ENCODE results near the gene OS9. TPM values are rescaled to one million over a fixed set of nuclear protein-coding genes. Genes with fewer than 3 reads are reported as not detected.
A peak's percentile ranks its signal among the peaks of the same experiment; 100 is the strongest.
"Not testable (repeated sequence)": the region's sequence is repeated elsewhere in the genome, so short reads cannot be mapped to it uniquely, and the experiment has no call there.

OS9 gene
- total and polyA plus RNA-seq, 5 donors = 127 to 168 (median 147) TPM

- Histone ChIP-seq H3K27me3 (ENCODE audit: control insufficient read depth, insufficient read depth) (no peaks in the 10 kb centered on the region), H3K4me1 (ENCODE audit: control insufficient read depth, insufficient read depth, low read length) (peaks cover 3% of the 10 kb centered on the region), H3K4me3 (ENCODE audit: low read length) (peak overlapping the region; percentile 86), H3K27ac (ENCODE audit: low read length) (peak overlapping the region; percentile 83), H3K9me3 (ENCODE audit: control insufficient read depth, low read length) (no peaks in the 10 kb centered on the region)
- DNase-seq (peak in 1 of 3 donors; percentile 67), ATAC-seq (peak in 1 of 2 donors; percentile 6)
- intact Hi-C loops (cut with DNase I) = no loop called here
- 1% methylated on average over 15 of the region's 15 CpGs for WGBS
Measured at GRCh38 chr12:57694459-57695019, 607 bp downstream of the OS9 start.

- 91% methylated on average over 11 of the region's 11 CpGs for WGBS
- no peaks in the 10 kb centered on the region for H3K27me3 ChIP-seq (ENCODE audit: control insufficient read depth, insufficient read depth)
- ATAC-seq = no peak
- H3K4me3 ChIP-seq (ENCODE audit: low read length) = no peak overlapping the region
- intact Hi-C loops (cut with DNase I) = no loop called here
- H3K9me3 ChIP-seq (ENCODE audit: control insufficient read depth, low read length) = no peaks in the 10 kb centered on the region
- no peak for DNase-seq
- H3K4me1 ChIP-seq (ENCODE audit: control insufficient read depth, insufficient read depth, low read length) = peaks cover 3% of the 10 kb centered on the region
- H3K27ac ChIP-seq (ENCODE audit: low read length) = no peak overlapping the region
Measured at GRCh38 chr12:57695770-57696432, 2.0 kb downstream of the OS9 start.

GRCh38 chr12:57697076-57697475, 3.1 kb downstream of the OS9 start:
- intact Hi-C loops (cut with DNase I) = no loop called here
- no peaks in the 10 kb centered on the region for H3K27me3 ChIP-seq (ENCODE audit: control insufficient read depth, insufficient read depth)
- 100% methylated on average over 1 of the region's 1 CpG for WGBS
- no peak overlapping the region for H3K27ac ChIP-seq (ENCODE audit: low read length)
- ATAC-seq = no peak
- H3K4me3 ChIP-seq (ENCODE audit: low read length) = no peak overlapping the region
- H3K4me1 ChIP-seq (ENCODE audit: control insufficient read depth, insufficient read depth, low read length) = peaks cover 3% of the 10 kb centered on the region
- no peaks in the 10 kb centered on the region for H3K9me3 ChIP-seq (ENCODE audit: control insufficient read depth, low read length)
- no peak for DNase-seq

- no peak overlapping the region for H3K4me3 ChIP-seq (ENCODE audit: low read length)
- H3K27me3 ChIP-seq (ENCODE audit: control insufficient read depth, insufficient read depth) = no peaks in the 10 kb centered on the region
- ATAC-seq = no peak
- DNase-seq = no peak
- H3K4me1 ChIP-seq (ENCODE audit: control insufficient read depth, insufficient read depth, low read length) = peaks cover 3% of the 10 kb centered on the region
- H3K9me3 ChIP-seq (ENCODE audit: control insufficient read depth, low read length) = no peaks in the 10 kb centered on the region
- no peak overlapping the region for H3K27ac ChIP-seq (ENCODE audit: low read length)
- 91% methylated on average over 3 of the region's 3 CpGs for WGBS
- intact Hi-C loops (cut with DNase I) = no loop called here
Measured at GRCh38 chr12:57698414-57698813, 4.5 kb downstream of the OS9 start.

- no peak overlapping the region for H3K4me3 ChIP-seq (ENCODE audit: low read length)
- H3K4me1 ChIP-seq (ENCODE audit: control insufficient read depth, insufficient read depth, low read length) = no peaks in the 10 kb centered on the region
- WGBS = 97% methylated on average over 2 of the region's 2 CpGs
- intact Hi-C loops (cut with DNase I) = no loop called here
- no peak overlapping the region for H3K27ac ChIP-seq (ENCODE audit: low read length)
- ATAC-seq (no peak), DNase-seq (no peak)
- no peaks in the 10 kb centered on the region for H3K27me3 ChIP-seq (ENCODE audit: control insufficient read depth, insufficient read depth)
- H3K9me3 ChIP-seq (ENCODE audit: control insufficient read depth, low read length) = no peaks in the 10 kb centered on the region
Measured at GRCh38 chr12:57700317-57700716, 6.4 kb downstream of the OS9 start.

- H3K4me1 ChIP-seq (ENCODE audit: control insufficient read depth, insufficient read depth, low read length) = no peaks in the 10 kb centered on the region
- H3K27ac ChIP-seq (ENCODE audit: low read length) = no peak overlapping the region
- no peak overlapping the region for H3K4me3 ChIP-seq (ENCODE audit: low read length)
- H3K9me3 ChIP-seq (ENCODE audit: control insufficient read depth, low read length) = no peaks in the 10 kb centered on the region
- no peak for ATAC-seq
- intact Hi-C loops (cut with DNase I) = no loop called here
- WGBS = 94% methylated on average over 3 of the region's 3 CpGs
- H3K27me3 ChIP-seq (ENCODE audit: control insufficient read depth, insufficient read depth) = no peaks in the 10 kb centered on the region
- no peak for DNase-seq
Measured at GRCh38 chr12:57707250-57707649, 13.3 kb downstream of the OS9 start.

- no peak for ATAC-seq
- WGBS = 93% methylated on average over 2 of the region's 2 CpGs
Measured at GRCh38 chr12:57708296-57708695, 14.4 kb downstream of the OS9 start.

GRCh38 chr12:57712701-57713100, 18.8 kb downstream of the OS9 start:
- DNase-seq (no peak), ATAC-seq (no peak)
- intact Hi-C loops (cut with DNase I) = no loop called here
- Histone ChIP-seq H3K4me3 (ENCODE audit: low read length) (no peak overlapping the region), H3K9me3 (ENCODE audit: control insufficient read depth, low read length) (no peaks in the 10 kb centered on the region), H3K4me1 (ENCODE audit: control insufficient read depth, insufficient read depth, low read length) (no peaks in the 10 kb centered on the region), H3K27me3 (ENCODE audit: control insufficient read depth, insufficient read depth) (no peaks in the 10 kb centered on the region), H3K27ac (ENCODE audit: low read length) (no peak overlapping the region)
- 93% methylated on average over 3 of the region's 3 CpGs for WGBS

More at GRCh38 chr12:57708296-57708695, 14.4 kb downstream of the OS9 start:
- no peak overlapping the region for H3K27ac ChIP-seq (ENCODE audit: low read length)
- no peak overlapping the region for H3K4me3 ChIP-seq (ENCODE audit: low read length)
- intact Hi-C loops (cut with DNase I) = no loop called here
- no peak for DNase-seq
- no peaks in the 10 kb centered on the region for H3K9me3 ChIP-seq (ENCODE audit: control insufficient read depth, low read length)
- no peaks in the 10 kb centered on the region for H3K4me1 ChIP-seq (ENCODE audit: control insufficient read depth, insufficient read depth, low read length)
- no peaks in the 10 kb centered on the region for H3K27me3 ChIP-seq (ENCODE audit: control insufficient read depth, insufficient read depth)

- Histone ChIP-seq H3K27me3 (ENCODE audit: control insufficient read depth, insufficient read depth) (no peaks in the 10 kb centered on the region), H3K27ac (ENCODE audit: low read length) (no peak overlapping the region), H3K4me1 (ENCODE audit: control insufficient read depth, insufficient read depth, low read length) (no peaks in the 10 kb centered on the region), H3K4me3 (ENCODE audit: low read length) (no peak overlapping the region), H3K9me3 (ENCODE audit: control insufficient read depth, low read length) (no peaks in the 10 kb centered on the region)
- ATAC-seq (no peak), DNase-seq (no peak)
- intact Hi-C loops (cut with DNase I) = no loop called here
- 90% methylated on average over 5 of the region's 5 CpGs for WGBS
Measured at GRCh38 chr12:57713209-57713608, 19.3 kb downstream of the OS9 start.

GRCh38 chr12:57715036-57715748, 21.3 kb downstream of the OS9 start:
- DNase-seq; H3K27ac ChIP-seq (ENCODE audit: low read length); intact Hi-C loops (cut with DNase I); H3K27me3 ChIP-seq (ENCODE audit: control insufficient read depth, insufficient read depth); H3K9me3 ChIP-seq (ENCODE audit: control insufficient read depth, low read length); ATAC-seq; H3K4me3 ChIP-seq (ENCODE audit: low read length); H3K4me1 ChIP-seq (ENCODE audit: control insufficient read depth, insufficient read depth, low read length): not testable (repeated sequence)
- 97% methylated on average over 6 of the region's 6 CpGs for WGBS

- H3K9me3 ChIP-seq (ENCODE audit: control insufficient read depth, low read length) = no peaks in the 10 kb centered on the region
- H3K4me1 ChIP-seq (ENCODE audit: control insufficient read depth, insufficient read depth, low read length) = no peaks in the 10 kb centered on the region
- intact Hi-C loops (cut with DNase I) = no loop called here
- ATAC-seq (no peak), DNase-seq (no peak)
- no peaks in the 10 kb centered on the region for H3K27me3 ChIP-seq (ENCODE audit: control insufficient read depth, insufficient read depth)
- H3K4me3 ChIP-seq (ENCODE audit: low read length) = no peak overlapping the region
- H3K27ac ChIP-seq (ENCODE audit: low read length) = no peak overlapping the region
- WGBS = 95% methylated on average over 12 of the region's 12 CpGs
Measured at GRCh38 chr12:57715786-57716185, 21.9 kb downstream of the OS9 start.
